Measurements from ENCODE around the gene CHI3L1.

CHI3L1 gene

DNA sequence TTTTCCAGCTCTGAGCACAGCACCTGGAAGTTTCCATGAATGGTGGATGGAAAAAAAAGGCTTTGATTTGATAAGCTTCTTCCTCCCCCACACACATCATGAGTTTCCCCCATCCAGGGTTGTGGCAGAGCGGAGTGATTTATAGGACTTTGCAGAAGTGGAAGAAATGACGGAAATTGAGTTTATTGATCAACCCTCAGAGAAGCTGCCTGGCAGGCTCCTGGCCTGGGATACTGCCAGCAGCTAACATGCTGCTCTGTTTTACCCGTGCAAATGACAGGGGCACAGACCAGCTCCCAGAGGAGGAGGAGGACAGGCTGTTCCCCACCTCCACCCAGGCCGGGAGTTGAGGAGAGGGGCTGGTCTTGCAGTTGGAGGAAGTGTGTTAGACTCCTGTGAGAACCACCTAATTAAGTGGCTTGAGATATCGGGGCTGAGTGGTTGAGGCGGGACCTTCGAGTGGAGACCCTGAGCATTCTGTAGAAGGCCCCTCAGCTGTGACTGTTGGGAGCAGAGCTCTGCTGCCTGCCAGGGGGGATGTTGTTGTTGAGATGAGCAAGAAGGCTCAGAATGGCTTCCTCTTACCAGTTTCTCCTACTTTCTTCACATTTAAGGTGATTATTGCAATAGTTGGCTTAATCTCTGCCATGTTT is 37.2 kb downstream of the CHI3L1 start:
- no peak for DNase-seq (ENCODE audit: low spot score)
- TF ChIP-seq, protein P1, sequence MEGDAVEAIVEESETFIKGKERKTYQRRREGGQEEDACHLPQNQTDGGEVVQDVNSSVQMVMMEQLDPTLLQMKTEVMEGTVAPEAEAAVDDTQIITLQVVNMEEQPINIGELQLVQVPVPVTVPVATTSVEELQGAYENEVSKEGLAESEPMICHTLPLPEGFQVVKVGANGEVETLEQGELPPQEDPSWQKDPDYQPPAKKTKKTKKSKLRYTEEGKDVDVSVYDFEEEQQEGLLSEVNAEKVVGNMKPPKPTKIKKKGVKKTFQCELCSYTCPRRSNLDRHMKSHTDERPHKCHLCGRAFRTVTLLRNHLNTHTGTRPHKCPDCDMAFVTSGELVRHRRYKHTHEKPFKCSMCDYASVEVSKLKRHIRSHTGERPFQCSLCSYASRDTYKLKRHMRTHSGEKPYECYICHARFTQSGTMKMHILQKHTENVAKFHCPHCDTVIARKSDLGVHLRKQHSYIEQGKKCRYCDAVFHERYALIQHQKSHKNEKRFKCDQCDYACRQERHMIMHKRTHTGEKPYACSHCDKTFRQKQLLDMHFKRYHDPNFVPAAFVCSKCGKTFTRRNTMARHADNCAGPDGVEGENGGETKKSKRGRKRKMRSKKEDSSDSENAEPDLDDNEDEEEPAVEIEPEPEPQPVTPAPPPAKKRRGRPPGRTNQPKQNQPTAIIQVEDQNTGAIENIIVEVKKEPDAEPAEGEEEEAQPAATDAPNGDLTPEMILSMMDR (IDR thresholded peaks at IDR 0.05; ENCODE audit: extremely low read depth, missing control alignments): no peak

DNA sequence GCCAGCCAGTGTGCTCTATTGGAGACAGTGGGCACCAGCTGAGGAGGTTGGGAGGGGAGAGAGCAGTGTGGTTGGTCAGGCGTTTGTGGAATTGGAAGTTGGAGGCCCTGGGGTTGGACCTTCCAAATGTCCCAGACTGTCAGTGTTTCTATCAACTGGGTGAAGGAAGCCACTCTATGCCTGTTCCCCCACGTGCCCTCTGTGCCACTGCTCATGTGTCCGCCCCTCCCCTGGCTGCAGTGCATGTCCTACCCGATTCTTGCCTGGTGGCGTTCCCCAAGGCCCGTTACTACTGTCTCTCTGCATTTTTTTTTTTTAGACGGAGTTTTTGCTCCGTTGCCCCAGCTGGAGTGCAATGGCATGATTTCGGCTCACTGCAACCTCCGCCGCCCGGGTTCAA is 37.9 kb downstream of the CHI3L1 start:
- TF ChIP-seq, protein P1 (IDR thresholded peaks at IDR 0.05; ENCODE audit: extremely low read depth, missing control alignments): no peak
- DNase-seq (ENCODE audit: low spot score): no peak

DNA sequence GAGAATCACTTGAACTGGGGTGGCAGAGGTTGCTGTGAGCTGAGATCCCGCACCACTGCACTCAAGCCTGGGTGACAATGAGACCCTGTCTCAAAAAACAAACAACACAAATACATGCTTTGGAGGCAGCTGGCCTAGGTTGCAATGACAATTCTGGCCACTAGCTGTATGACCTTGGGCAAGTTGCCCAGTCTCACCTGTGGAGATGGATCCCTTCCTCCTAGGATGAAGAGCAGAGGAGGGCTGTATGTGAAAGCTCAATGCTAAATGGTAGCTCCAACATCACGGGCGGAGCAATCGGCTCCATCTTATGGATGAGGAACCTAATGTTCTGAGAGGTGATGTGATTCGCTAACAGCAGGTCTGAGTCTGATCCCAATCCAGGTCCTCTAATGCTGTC is 38.4 kb downstream of the CHI3L1 start:
- no peak for DNase-seq (ENCODE audit: low spot score)
- TF ChIP-seq, protein P1 (IDR thresholded peaks at IDR 0.05; ENCODE audit: extremely low read depth, missing control alignments): peak; percentile 8

DNA sequence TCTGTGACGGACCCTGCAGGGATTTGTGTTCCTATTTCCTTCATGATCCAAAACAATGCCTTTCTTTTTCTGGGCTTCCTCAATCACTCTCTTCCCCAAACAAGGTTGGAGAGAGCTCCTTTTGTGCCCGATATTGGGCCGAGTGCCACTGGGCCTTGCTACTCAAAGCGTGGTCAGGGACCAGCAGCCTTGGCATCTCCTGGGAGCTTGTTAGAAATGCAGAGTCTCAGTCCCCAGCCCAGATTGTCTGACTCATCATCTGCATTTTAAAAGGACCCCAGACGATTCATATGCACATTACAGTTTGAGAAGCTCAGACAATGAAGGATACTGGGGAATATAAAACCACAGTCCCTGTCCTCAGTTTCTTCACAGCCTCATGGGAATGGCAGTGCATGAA is 39.1 kb downstream of the CHI3L1 start:
- DNase-seq (ENCODE audit: low spot score): no peak

DNA sequence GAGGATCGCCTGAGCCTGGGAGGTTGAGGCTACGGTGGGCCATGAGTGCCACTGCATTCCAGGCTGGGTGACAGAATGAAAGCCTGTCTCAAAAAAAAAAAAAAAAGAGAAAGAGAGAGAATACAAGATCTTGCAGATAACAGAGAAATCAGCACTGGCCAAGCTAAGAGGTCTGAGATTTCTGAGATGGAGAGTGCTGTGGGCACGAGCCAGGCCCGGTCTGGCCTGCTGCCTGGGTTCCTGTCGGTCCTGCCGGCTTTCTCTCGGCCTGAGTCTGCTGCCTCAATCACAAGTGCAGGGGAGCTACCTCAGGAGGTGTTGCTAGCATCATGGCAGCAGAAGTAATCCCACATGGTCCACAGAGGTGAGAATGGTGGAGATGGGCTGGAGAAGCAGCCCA is 40.0 kb downstream of the CHI3L1 start:
- TF ChIP-seq, protein P1 (IDR thresholded peaks at IDR 0.05; ENCODE audit: extremely low read depth, missing control alignments): no peak
- no peak for DNase-seq (ENCODE audit: low spot score)

More for the DNA sequence above, 39.1 kb downstream of the CHI3L1 start:
- TF ChIP-seq, protein P1 (IDR thresholded peaks at IDR 0.05; ENCODE audit: extremely low read depth, missing control alignments): no peak

DNA sequence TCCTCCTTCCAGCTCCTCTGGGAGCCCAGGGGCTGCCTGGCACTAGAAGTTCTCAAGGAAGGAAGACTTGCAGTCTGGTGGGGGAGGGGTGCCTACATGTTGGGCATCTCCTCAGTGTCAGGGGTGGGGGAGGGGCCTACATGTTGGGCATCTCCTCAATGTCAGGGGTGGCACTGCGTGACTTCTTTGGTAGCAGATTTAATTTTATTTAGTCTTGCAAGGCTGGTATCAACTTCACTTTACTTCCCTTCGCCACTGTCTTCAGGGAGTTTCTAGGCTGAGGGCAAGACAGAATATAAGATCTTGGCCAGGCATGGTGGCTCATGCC is 40.5 kb downstream of the CHI3L1 start:
- no peak for DNase-seq (ENCODE audit: low spot score)
- TF ChIP-seq, protein P1 (IDR thresholded peaks at IDR 0.05; ENCODE audit: extremely low read depth, missing control alignments): no peak

DNA sequence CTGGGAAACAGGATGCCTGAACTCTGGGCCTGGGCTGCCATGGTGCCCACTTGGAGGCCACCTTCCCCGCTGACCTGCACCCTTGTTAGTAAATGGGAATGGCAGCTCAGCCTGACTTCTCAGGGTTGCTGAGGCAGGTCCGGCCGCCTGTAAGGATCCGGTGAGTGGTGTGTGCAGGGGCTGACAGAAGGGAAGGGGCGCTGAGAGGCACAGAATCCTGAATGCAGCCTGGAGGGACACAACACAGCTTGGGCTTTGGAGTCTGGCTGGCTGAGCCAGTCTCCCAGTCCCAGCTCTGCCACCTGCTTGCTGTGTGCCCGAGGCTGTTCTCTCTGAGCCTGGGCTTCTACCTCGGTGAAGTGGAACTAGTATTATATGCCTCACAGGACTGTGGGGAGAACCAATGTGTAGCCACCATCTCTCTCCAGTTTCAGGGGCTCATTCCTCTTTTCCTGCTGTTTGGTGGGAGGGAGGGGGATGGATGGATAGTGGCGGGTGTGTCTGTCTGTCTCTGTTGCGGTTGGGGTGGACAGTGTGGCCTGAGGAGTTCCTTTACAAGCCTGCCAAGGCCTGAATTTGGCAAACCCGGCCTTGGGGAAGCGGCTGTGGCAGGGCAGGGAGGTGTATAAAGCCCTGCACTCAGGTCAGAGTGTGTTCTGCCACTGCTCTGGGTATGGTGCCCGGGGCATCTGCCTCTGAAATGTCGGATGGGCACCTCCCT is 41.0 kb downstream of the CHI3L1 start:
- no peak for DNase-seq (ENCODE audit: low spot score)
- TF ChIP-seq, protein P1 (IDR thresholded peaks at IDR 0.05; ENCODE audit: extremely low read depth, missing control alignments): no peak

Data from GM20000 (cell line).